ENCODE measurements around the gene TNFSF10. TPM values are rescaled to one million over a fixed set of nuclear protein-coding genes. Genes with fewer than 3 reads are reported as not detected.

The TNFSF10 gene
- total RNA-seq, 1 donor from 2014 or later, result 40.2 TPM

Other genes starting within 250 kb of the TNFSF10 start
- not detected for gene GHSR, start 75.0 kb downstream of the TNFSF10 start, total RNA-seq
- gene NCEH1, start 187.6 kb upstream of the TNFSF10 start, total RNA-seq, result 5.3 TPM
- 22.4 TPM for gene ECT2, start 227.3 kb upstream of the TNFSF10 start, total RNA-seq

Data from esophagus mucosa (tissue), 1 donor.